K562 (cell line): ENCODE results near the gene PRKACA. TPM values are rescaled to one million over a fixed set of nuclear protein-coding genes. Genes with fewer than 3 reads are reported as not detected.

ENCODE experiments used
- ATAC-seq: fragments of 200-7000 bp; cut with Tn5 transposase; 3 replicates; pipeline ENCODE4 v1.9.1; 2020; ENCODE audit warnings: moderate library complexity
- BruUV-seq: library from RNA; stranded (reverse); fragments of 400-500 nt; replicated peaks from 2 replicates; lab custom pipeline; 2021; lab: Mats Ljungman, UMichigan
- CTCF ChIA-PET: fragments of 300-600 bp; formaldehyde crosslinking; extraction: SDS; loops from one replicate; lab custom pipeline; 2021; ENCODE audit warnings: low intra/inter-chr PET ratio; lab: Yijun Ruan, JAX
- POLR2A ChIA-PET: fragments of 300-600, 350-650 bp; sonication (Branson Sonifier 250); formaldehyde crosslinking; extraction: SDS; loops from one replicate; lab custom pipeline; 2021; ENCODE audit warnings: antibody characterized with exemption, inconsistent platforms; lab: Yijun Ruan, JAX
- DNase-seq, 4 experiments: peaks; one replicate each; pipeline versions ENCODE4 v3.0.0 to v3.0.0-alpha.2; 2011 to 2018; ENCODE audit warnings: low spot score in 3 of 4, mixed read lengths in 3 of 4; ENCODE audit errors: extremely low read depth in 1 of 4
- FAIRE-seq: peaks from 2 replicates; lab custom pipeline; 2011; peaks lifted over from hg19 to GRCh38; lab: Jason Lieb, UNC
- H2AFZ ChIP-seq: 2 replicates; pipeline ENCODE4 v1.6.0; 2011; ENCODE audit warnings: low read depth, low read length, control low read depth, inconsistent platforms
- H3K27ac ChIP-seq: fragments of 200-600 bp; 3 replicates; pipeline ENCODE4 v1.8.0; 2011; ENCODE audit warnings: low read depth, mild to moderate bottlenecking, control low read depth, inconsistent platforms, low read length, moderate library complexity, mixed read lengths; ENCODE audit errors: extremely low read depth
- H3K27me3 ChIP-seq, 2 experiments: fragments of 300-600 bp in 1 of 2; 2 replicates in 1 of 2; 3 replicates in 1 of 2; pipeline versions ENCODE4 v1.6.0 to v1.8.0; 2011; ENCODE audit warnings: inconsistent platforms in 2 of 2, low read length in 2 of 2, mild to moderate bottlenecking in 1 of 2, mixed read lengths in 1 of 2, moderate library complexity in 1 of 2; ENCODE audit not compliant: control insufficient read depth in 2 of 2, insufficient read depth in 2 of 2
- H3K36me3 ChIP-seq: fragments of 300-600 bp; 3 replicates; pipeline ENCODE4 v1.8.0; 2011; ENCODE audit warnings: mild to moderate bottlenecking, low read length, inconsistent platforms; ENCODE audit not compliant: control insufficient read depth, insufficient read depth
- H3K4me1 ChIP-seq, 2 experiments: fragments of 200-600 bp in 1 of 2; replicated peaks in 1 of 2; 2 replicates in 1 of 2; 3 replicates in 1 of 2; pipeline versions ENCODE4 v1.5.1 to v1.8.0; 2011; ENCODE audit warnings: inconsistent platforms in 2 of 2, low read length in 2 of 2, mild to moderate bottlenecking in 1 of 2, mixed read lengths in 1 of 2, moderate library complexity in 1 of 2; ENCODE audit not compliant: control insufficient read depth in 2 of 2, insufficient read depth in 2 of 2
- H3K4me2 ChIP-seq: 2 replicates; pipeline ENCODE4 v1.6.1; 2011; ENCODE audit warnings: low read length, control low read depth, inconsistent platforms, mixed read lengths; ENCODE audit not compliant: insufficient read depth
- H3K4me3 ChIP-seq: fragments of 200-600 bp; sonication (generic), shearing (Covaris generic); 2 replicates; pipeline ENCODE4 v1.5.1; 2016; ENCODE audit warnings: control low read depth, inconsistent platforms
- H3K79me2 ChIP-seq: fragments of 200-600 bp; 3 replicates; pipeline ENCODE4 v1.8.0; 2011; ENCODE audit warnings: low read length, inconsistent platforms; ENCODE audit not compliant: control insufficient read depth, insufficient read depth
- H3K9ac ChIP-seq, 2 experiments: 2 replicates each; pipeline versions ENCODE4 v1.6.0 to v1.6.1; 2011; ENCODE audit warnings: low read depth in 2 of 2, low read length in 2 of 2, control low read depth in 1 of 2, inconsistent platforms in 1 of 2, mild to moderate bottlenecking in 1 of 2, mixed read lengths in 1 of 2; ENCODE audit not compliant: insufficient read depth in 1 of 2
- H3K9me1 ChIP-seq: one replicate; pipeline ENCODE4 v1.6.0; 2011; ENCODE audit warnings: inconsistent platforms, mild to moderate bottlenecking, low read length, moderate library complexity; ENCODE audit not compliant: control insufficient read depth, insufficient read depth
- H3K9me3 ChIP-seq: replicated peaks from 2 replicates; pipeline ENCODE4 v1.5.1; 2011; ENCODE audit warnings: low read depth, low read length, inconsistent platforms; ENCODE audit not compliant: control insufficient read depth, insufficient read depth
- H4K20me1 ChIP-seq: replicated peaks from 2 replicates; pipeline ENCODE4 v1.6.1; 2011; ENCODE audit warnings: low read length, inconsistent platforms, mixed read lengths; ENCODE audit not compliant: control insufficient read depth, insufficient read depth
- EGR1 ChIP-seq: fragments of 450-650 bp; conservative IDR thresholded peaks from 2 replicates; pipeline ENCODE4 v1.6.1; 2017; ENCODE audit warnings: mild to moderate bottlenecking
- ESRRA ChIP-seq: fragments of 450-650 bp; IDR thresholded peaks from 2 replicates; pipeline ENCODE4 v1.6.1; 2014; ENCODE audit warnings: low read depth, mild to moderate bottlenecking, moderate library complexity, borderline replicate concordance
- GATAD2A ChIP-seq: fragments of 450-650 bp; IDR thresholded peaks from 2 replicates; pipeline ENCODE4 v1.6.1; 2017
- HNRNPUL1 ChIP-seq: fragments of 200-400 bp; formaldehyde crosslinking; IDR thresholded peaks from 2 replicates; pipeline ENCODE4 v1.6.1; 2017; ENCODE audit warnings: low read length
- NKRF ChIP-seq: fragments of 450-650 bp; IDR thresholded peaks from 2 replicates; pipeline ENCODE4 v1.6.1; 2016; ENCODE audit warnings: borderline replicate concordance
- ZC3H8 ChIP-seq: fragments of 450-650 bp; IDR thresholded peaks from 2 replicates; pipeline ENCODE4 v1.6.1; 2017
- WGBS: fragments of 100-300 bp; shearing (Covaris generic); methylation state at CpG from one replicate; pipeline ENCODE4 v1.1.6; 2016; ENCODE audit warnings: low coverage, mixed read lengths; ENCODE audit not compliant: insufficient coverage; ENCODE audit errors: missing lambda C conversion rate; 5-methylcytosine and 5-hydroxymethylcytosine counted together
- in situ Hi-C: fragments of 300-500 bp; cut with MboI; formaldehyde crosslinking; loops from 4 replicates; pipeline ENCODE4 v1.15.0; 2018; ENCODE audit warnings: inconsistent platforms, mixed read lengths
- intact Hi-C: fragments of 100-400 bp; cut with micrococcal nuclease; formaldehyde crosslinking; loops from 2 replicates; pipeline ENCODE4 v1.14.2; 2022
- polyA plus RNA-seq, 8 experiments: library from polyadenylated mRNA; depleted of rRNA in 4 of 8; stranded (reverse) in 5 of 8; unstranded in 3 of 8; fragments of >200 nt; fragmentation: Nextera tagmentation in 2 of 8; fragmentation: Illumina TruSeq in 1 of 8; extraction: Ambion mirVana in 2 of 8; extraction: Trizol in 1 of 8; gene quantifications; 2 replicates each; pipeline versions ENCODE4 v1.2.1 to v1.2.3, GENCODE V29; 2011 to 2014; ENCODE audit warnings: inconsistent platforms in 1 of 8, missing spikeins in 1 of 8
- total RNA-seq, 7 experiments: library from RNA; depleted of rRNA in 6 of 7; stranded (reverse); fragments of >200 nt in 6 of 7; fragmentation: Illumina TruSeq in 2 of 7; extraction: Trizol in 2 of 7; gene quantifications; 2 replicates each; pipeline versions ENCODE4 v1.2.1 to v1.2.3, GENCODE V29; 2011 to 2021; ENCODE audit warnings: low replicate concordance in 1 of 7

The PRKACA gene
- total and polyA plus RNA-seq, 9 of the 15 experiments (the other 6 are each of a cell fraction or from before 2014, with no cell fraction given): 1.2 to 63.1 (median 13.0) TPM

- peak; percentile 86; the same call in 1 of the 2 replicates for TF ChIP-seq NKRF
- TF ChIP-seq ESRRA: no peak
- no peak for TF ChIP-seq ZC3H8
- TF ChIP-seq, all 486 proteins: peak for 35
These were observed 18.5 kb upstream of the PRKACA start (continued) for GRCh38 chr19:14135985-14136508.

GRCh38 chr19:14135355-14135754 lies 17.8 kb upstream of the PRKACA start:
- Histone ChIP-seq H3K4me2 (peak overlapping the region; percentile 97), H3K9me1 (no peaks in the 10 kb centered on the region), H2AFZ (no peak overlapping the region), H3K27ac (peak overlapping the region; percentile 94), H3K4me3 (peak overlapping the region; percentile 84), H3K9ac (peak overlapping the region; percentile 86 to 100; a peak in 3 of 4 replicates), H3K27me3 (no peaks in the 10 kb centered on the region), H3K79me2 (peaks cover 34% of the 10 kb centered on the region), H3K4me1 (peaks cover 12 to 48% of the 10 kb centered on the region in 2 experiments; a peak in 4 of 5 replicates), H3K9me3 (no peaks in the 10 kb centered on the region), H4K20me1 (no peaks in the 10 kb centered on the region), H3K36me3 (peaks cover 22% of the 10 kb centered on the region; the same call in 2 of the 3 replicates)
- TF ChIP-seq HNRNPUL1 (no peak), GATAD2A (0 out of 2 replicates have a peak, but pooled peaks have one; percentile 56), EGR1 (0 out of 2 replicates have a peak, but pooled peaks have one; percentile 15)
- BruUV-seq: no TSS peak
- intact Hi-C loops (loop anchor here (5.0 kb wide), 2 partner anchors 212 to 352 kb away; no protein-coding TSS in a partner anchor), in situ Hi-C loops (no loop called here)
- CTCF ChIA-PET: no interaction called here
- WGBS: 15% methylated on average over 6 of the region's 6 CpGs
- ATAC-seq (no peak), DNase-seq (no peak), FAIRE-seq (no peak)
- POLR2A ChIA-PET: interaction anchor here (0.5 to 2.4 kb wide), 10 partner anchors 9 to 394 kb away, joined by 3 to 13 read pairs (median 4); partner anchors contain the start of gene PRKACA
